T-helper 2 cell (primary cell): Measurements from ENCODE around the gene DTNBP1.

Experiments
- DNase-seq, 5 experiments: peaks; one replicate each; pipeline versions ENCODE4 v3.0.0 to v3.0.0-alpha.2; 2012 to 2022

The DTNBP1 gene

GRCh38 chr6:15476631-15477380 lies 186.0 kb downstream of the DTNBP1 start:
- DNase-seq = no peak

GRCh38 chr6:15475872-15476271 lies 187.0 kb downstream of the DTNBP1 start:
- DNase-seq = no peak

GRCh38 chr6:15475261-15475660 lies 187.6 kb downstream of the DTNBP1 start:
- DNase-seq = no peak

GRCh38 chr6:15474196-15474595 lies 188.6 kb downstream of the DTNBP1 start:
- no peak for DNase-seq

- no peak for DNase-seq
Measured at GRCh38 chr6:15473741-15474161, 189.1 kb downstream of the DTNBP1 start.

- DNase-seq = no peak
Measured at GRCh38 chr6:15473174-15473573, 189.7 kb downstream of the DTNBP1 start.
